Neural progenitor cell (in vitro differentiated cells): ENCODE data around the gene BATF. TPM values are rescaled to one million over a fixed set of nuclear protein-coding genes. Genes with fewer than 3 reads are reported as not detected.

ENCODE experiments used
- DNase-seq: peaks from one replicate; pipeline ENCODE4 v3.0.0-alpha.2; 2016; ENCODE audit warnings: low spot score
- H2AFZ ChIP-seq: fragments of 200-600 bp; sonication (generic); replicated peaks from 2 replicates; pipeline ENCODE4 v1.6.1; 2016; ENCODE audit warnings: antibody characterized with exemption
- H3F3A ChIP-seq: fragments of 200-600 bp; sonication (generic); 2 replicates; pipeline ENCODE4 v1.6.1; 2016; ENCODE audit warnings: antibody characterized with exemption, low read depth
- H3K27ac ChIP-seq: fragments of 200-600 bp; sonication (generic); 2 replicates; pipeline ENCODE4 v1.5.1; 2016; ENCODE audit warnings: mild to moderate bottlenecking
- H3K27me3 ChIP-seq: fragments of 200-600 bp; sonication (generic); 2 replicates; pipeline ENCODE4 v1.6.1; 2016; ENCODE audit warnings: mild to moderate bottlenecking, moderate library complexity
- H3K36me3 ChIP-seq: fragments of 200-600 bp; sonication (generic); 2 replicates; pipeline ENCODE4 v1.5.1; 2016
- H3K4me1 ChIP-seq: fragments of 200-600 bp; sonication (generic); 2 replicates; pipeline ENCODE4 v1.6.1; 2016; ENCODE audit warnings: mixed run types
- H3K4me2 ChIP-seq: fragments of 200-600 bp; sonication (generic); 2 replicates; pipeline ENCODE4 v1.6.1; 2016
- H3K4me3 ChIP-seq: fragments of 200-600 bp; sonication (generic); 2 replicates; pipeline ENCODE4 v1.5.1; 2016
- H3K79me2 ChIP-seq: fragments of 200-600 bp; sonication (generic); 2 replicates; pipeline ENCODE4 v1.6.1; 2016; ENCODE audit warnings: low read depth
- H3K9ac ChIP-seq: fragments of 200-600 bp; sonication (generic); 2 replicates; pipeline ENCODE4 v1.6.1; 2016
- H3K9me3 ChIP-seq: fragments of 200-600 bp; sonication (generic); 2 replicates; pipeline ENCODE4 v1.5.1; 2016; ENCODE audit warnings: low read depth
- H4K20me1 ChIP-seq: fragments of 200-600 bp; sonication (generic); 2 replicates; pipeline ENCODE4 v1.6.1; 2016; ENCODE audit warnings: low read depth
- H3K27ac Mint-ChIP-seq: 3 replicates; pipeline ENCODE4 v1.8.0; 2021; ENCODE audit warnings: mixed read lengths
- H3K27me3 Mint-ChIP-seq: 2 replicates; pipeline ENCODE4 v1.8.0; 2022; ENCODE audit warnings: low read depth, mild to moderate bottlenecking, inconsistent platforms, moderate library complexity, mixed read lengths; ENCODE audit not compliant: insufficient read depth
- H3K36me3 Mint-ChIP-seq: 3 replicates; pipeline ENCODE4 v1.8.0; 2021; ENCODE audit warnings: mixed read lengths
- H3K4me1 Mint-ChIP-seq: 3 replicates; pipeline ENCODE4 v1.8.0; 2021; ENCODE audit warnings: mixed read lengths
- H3K4me3 Mint-ChIP-seq: 3 replicates; pipeline ENCODE4 v1.8.0; 2021; ENCODE audit warnings: mild to moderate bottlenecking, moderate library complexity, mixed read lengths
- H3K9me3 Mint-ChIP-seq: 3 replicates; pipeline ENCODE4 v1.8.0; 2020; ENCODE audit warnings: mixed read lengths
- CTCF ChIP-seq: fragments of 200-600 bp; sonication (generic); IDR thresholded peaks from 2 replicates; pipeline ENCODE4 v1.5.1; 2017; ENCODE audit warnings: antibody characterized with exemption, mild to moderate bottlenecking
- EZH2 ChIP-seq: fragments of 200-600 bp; sonication (generic); IDR thresholded peaks from 2 replicates; pipeline ENCODE4 v1.6.1; 2017; ENCODE audit warnings: antibody characterized with exemption, mild to moderate bottlenecking, moderate library complexity
- EZH2phosphoT487 ChIP-seq: fragments of 200-600 bp; sonication (generic); IDR thresholded peaks from 2 replicates; pipeline ENCODE4 v1.6.1; 2017; ENCODE audit warnings: antibody characterized with exemption
- total RNA-seq: library from RNA; depleted of rRNA; stranded (reverse); fragments of >200 nt; gene quantifications from 2 replicates; pipeline ENCODE4 v1.2.3, GENCODE V29; 2015; ENCODE audit warnings: low replicate concordance

Gene BATF
- total RNA-seq, 1 donor from 2014 or later: not detected

- Mint-ChIP-seq H3K36me3 (peaks cover 7% of the 10 kb centered on the region), H3K27me3 (peaks cover 7% of the 10 kb centered on the region), H3K4me1 (peaks cover 3% of the 10 kb centered on the region), H3K27ac (no peak overlapping the region), H3K4me3 (no peak overlapping the region), H3K9me3 (peaks cover 10% of the 10 kb centered on the region)
- Histone ChIP-seq H3K27me3 (no peaks in the 10 kb centered on the region), H3K27ac (no peak overlapping the region), H3K79me2 (no peaks in the 10 kb centered on the region), H3K9ac (no peak overlapping the region), H4K20me1 (no peaks in the 10 kb centered on the region), H3K4me1 (peaks cover 11% of the 10 kb centered on the region), H3K4me3 (no peak overlapping the region), H3K9me3 (no peaks in the 10 kb centered on the region), H3K36me3 (no peaks in the 10 kb centered on the region), H3F3A (no peaks in the 10 kb centered on the region), H2AFZ (no peak overlapping the region), H3K4me2 (no peak overlapping the region)
- no peak for DNase-seq
- TF ChIP-seq EZH2phosphoT487: no peak
- no peak for TF ChIP-seq EZH2
- TF ChIP-seq CTCF: no peak
Observed at GRCh38 chr14:75589931-75590330, 67.7 kb downstream of the BATF start.

GRCh38 chr14:75591331-75591946 lies 69.2 kb downstream of the BATF start:
- H3K36me3 ChIP-seq: no peaks in the 10 kb centered on the region
- no peak overlapping the region for H3K4me3 Mint-ChIP-seq
- peaks cover 11% of the 10 kb centered on the region for H3K4me1 ChIP-seq
- H2AFZ ChIP-seq: no peak overlapping the region
- H3K27me3 ChIP-seq: no peaks in the 10 kb centered on the region
- no peak overlapping the region for H3K27ac ChIP-seq
- no peaks in the 10 kb centered on the region for H4K20me1 ChIP-seq
- H3K27me3 Mint-ChIP-seq: peaks cover 5% of the 10 kb centered on the region
- no peak overlapping the region for H3K4me2 ChIP-seq
- no peak overlapping the region for H3K27ac Mint-ChIP-seq
- peaks cover 11% of the 10 kb centered on the region for H3K9me3 Mint-ChIP-seq
- no peaks in the 10 kb centered on the region for H3K79me2 ChIP-seq
- H3K4me1 Mint-ChIP-seq: peaks cover 3% of the 10 kb centered on the region
- no peaks in the 10 kb centered on the region for H3F3A ChIP-seq
- H3K9me3 ChIP-seq: no peaks in the 10 kb centered on the region
- no peak overlapping the region for H3K9ac ChIP-seq
- H3K36me3 Mint-ChIP-seq: peaks cover 7% of the 10 kb centered on the region
- TF ChIP-seq EZH2: no peak
- TF ChIP-seq CTCF: no peak
- TF ChIP-seq EZH2phosphoT487: no peak
- no peak overlapping the region for H3K4me3 ChIP-seq
- no peak for DNase-seq

GRCh38 chr14:75591987-75592575 lies 69.8 kb downstream of the BATF start:
- Histone ChIP-seq H2AFZ (no peak overlapping the region), H3K27ac (no peak overlapping the region), H3K36me3 (no peaks in the 10 kb centered on the region), H4K20me1 (no peaks in the 10 kb centered on the region), H3K79me2 (no peaks in the 10 kb centered on the region), H3K4me2 (no peak overlapping the region), H3K27me3 (no peaks in the 10 kb centered on the region), H3K9me3 (no peaks in the 10 kb centered on the region), H3K4me1 (peaks cover 6% of the 10 kb centered on the region), H3F3A (no peaks in the 10 kb centered on the region), H3K4me3 (no peak overlapping the region), H3K9ac (no peak overlapping the region)
- Mint-ChIP-seq H3K4me3 (no peak overlapping the region), H3K27me3 (peaks cover 5% of the 10 kb centered on the region), H3K36me3 (peaks cover 7% of the 10 kb centered on the region), H3K9me3 (peaks cover 11% of the 10 kb centered on the region), H3K4me1 (no peaks in the 10 kb centered on the region), H3K27ac (no peak overlapping the region)
- DNase-seq: no peak
- TF ChIP-seq CTCF: no peak
- no peak for TF ChIP-seq EZH2
- TF ChIP-seq EZH2phosphoT487: no peak
